MCF 10A (cell line): ENCODE results near the gene EIF5B. TPM values are rescaled to one million over a fixed set of nuclear protein-coding genes. Genes with fewer than 3 reads are reported as not detected.

ENCODE experiments used
- BruUV-seq: library from RNA; stranded (reverse); fragments of 400-500 nt; replicated peaks from 2 replicates; lab custom pipeline; 2021; lab: Mats Ljungman, UMichigan
- CTCF ChIA-PET: fragments of 300-600 bp; sonication (Branson Sonifier 250); formaldehyde crosslinking; extraction: SDS; loops from one replicate; lab custom pipeline; 2021; ENCODE audit warnings: antibody characterized with exemption, inconsistent platforms; lab: Yijun Ruan, JAX
- POLR2A ChIA-PET: fragments of 300-600, 350-650 bp; sonication (Branson Sonifier 250); formaldehyde crosslinking; extraction: SDS; loops from one replicate; lab custom pipeline; 2020; ENCODE audit warnings: antibody characterized with exemption, inconsistent platforms; lab: Yijun Ruan, JAX
- DNase-seq: peaks from one replicate; pipeline ENCODE4 v3.0.0-alpha.2; 2018; ENCODE audit not compliant: unreplicated experiment
- H3K27ac Mint-ChIP-seq: one replicate; pipeline ENCODE4 v1.8.0; 2022; ENCODE audit warnings: mild to moderate bottlenecking, low read depth, mixed read lengths; ENCODE audit not compliant: unreplicated experiment
- H3K27me3 Mint-ChIP-seq: one replicate; pipeline ENCODE4 v1.8.0; 2022; ENCODE audit warnings: mixed read lengths; ENCODE audit not compliant: insufficient read depth, unreplicated experiment
- H3K36me3 Mint-ChIP-seq: one replicate; pipeline ENCODE4 v1.8.0; 2022; ENCODE audit warnings: mild to moderate bottlenecking, moderate library complexity, mixed read lengths; ENCODE audit not compliant: insufficient read depth, unreplicated experiment
- H3K4me1 Mint-ChIP-seq: one replicate; pipeline ENCODE4 v1.8.0; 2022; ENCODE audit warnings: mixed read lengths; ENCODE audit not compliant: insufficient read depth, unreplicated experiment
- H3K4me3 Mint-ChIP-seq: one replicate; pipeline ENCODE4 v1.8.0; 2022; ENCODE audit warnings: mild to moderate bottlenecking, moderate library complexity, mixed read lengths; ENCODE audit not compliant: unreplicated experiment
- H3K9me3 Mint-ChIP-seq: one replicate; pipeline ENCODE4 v1.8.0; 2022; ENCODE audit warnings: mixed read lengths; ENCODE audit not compliant: unreplicated experiment
- CTCF ChIP-seq: fragments of 200-600 bp; IDR thresholded peaks from one replicate; pipeline ENCODE4 v1.8.0; 2022; ENCODE audit warnings: antibody characterized with exemption, mild to moderate bottlenecking; ENCODE audit not compliant: unreplicated experiment
- intact Hi-C: fragments of 100-400 bp; cut with micrococcal nuclease; formaldehyde crosslinking; loops from 2 replicates; pipeline ENCODE4 v1.14.1; 2022
- total RNA-seq: library from RNA; stranded (reverse); gene quantifications from 2 replicates; pipeline ENCODE4 v1.2.3, GENCODE V29; 2022

Gene EIF5B
- total RNA-seq, 1 experiment from 2014 or later: 55.5 TPM

GRCh38 chr2:99403524-99403923 lies 66.3 kb downstream of the EIF5B start:
- H3K4me3 Mint-ChIP-seq: no peak overlapping the region
- peaks cover 95% of the 10 kb centered on the region for H3K36me3 Mint-ChIP-seq
- H3K27ac Mint-ChIP-seq: peak overlapping the region; percentile 67
- BruUV-seq: no TSS peak
- intact Hi-C loops: no loop called here
- ChIA-PET CTCF (interaction anchor here (0.6 to 1.5 kb wide), 3 partner anchors 10 to 38 kb away, joined by 3 to 4 read pairs (median 3); no protein-coding TSS in a partner anchor), POLR2A (interaction anchor here (0.8 to 1.4 kb wide), 2 partner anchors 31 to 71 kb away, joined by 3 read pairs; no protein-coding TSS in a partner anchor)
- H3K9me3 Mint-ChIP-seq: no peaks in the 10 kb centered on the region
- no peaks in the 10 kb centered on the region for H3K27me3 Mint-ChIP-seq
- TF ChIP-seq CTCF: no peak
- H3K4me1 Mint-ChIP-seq: no peaks in the 10 kb centered on the region
- DNase-seq: no peak

- Mint-ChIP-seq H3K27me3 (no peaks in the 10 kb centered on the region), H3K4me3 (no peak overlapping the region), H3K9me3 (no peaks in the 10 kb centered on the region), H3K36me3 (peaks cover 88% of the 10 kb centered on the region), H3K27ac (peak overlapping the region; percentile 67), H3K4me1 (no peaks in the 10 kb centered on the region)
- BruUV-seq: no TSS peak
- intact Hi-C loops: no loop called here
- POLR2A ChIA-PET: interaction anchor here (1.0 to 1.4 kb wide), 2 partner anchors 16 to 70 kb away, joined by 3 read pairs; no protein-coding TSS in a partner anchor
- DNase-seq: no peak
- TF ChIP-seq CTCF: no peak
- CTCF ChIA-PET: interaction anchor here (0.6 kb wide), 1 partner anchor 25 kb away, joined by 3 read pairs; no protein-coding TSS in a partner anchor
Observed at GRCh38 chr2:99404039-99404796, 67.0 kb downstream of the EIF5B start.

- H3K9me3 Mint-ChIP-seq: no peaks in the 10 kb centered on the region
- no peak overlapping the region for H3K27ac Mint-ChIP-seq
- TF ChIP-seq CTCF: no peak
- no peaks in the 10 kb centered on the region for H3K4me1 Mint-ChIP-seq
- ChIA-PET CTCF (no interaction called here), POLR2A (interaction anchor here (1.0 kb wide), 1 partner anchor 16 kb away, joined by 3 read pairs; no protein-coding TSS in a partner anchor)
- H3K27me3 Mint-ChIP-seq: no peaks in the 10 kb centered on the region
- BruUV-seq: no TSS peak
- intact Hi-C loops: no loop called here
- peaks cover 80% of the 10 kb centered on the region for H3K36me3 Mint-ChIP-seq
- H3K4me3 Mint-ChIP-seq: no peak overlapping the region
- DNase-seq: no peak
Observed at GRCh38 chr2:99404797-99405669, 67.8 kb downstream of the EIF5B start.

- Mint-ChIP-seq H3K27ac (no peak overlapping the region), H3K4me3 (no peak overlapping the region), H3K27me3 (no peaks in the 10 kb centered on the region), H3K9me3 (no peaks in the 10 kb centered on the region), H3K36me3 (peaks cover 79% of the 10 kb centered on the region), H3K4me1 (no peaks in the 10 kb centered on the region)
- CTCF ChIA-PET: no interaction called here
- intact Hi-C loops: no loop called here
- BruUV-seq: no TSS peak
- POLR2A ChIA-PET: no interaction called here
- no peak for DNase-seq
- no peak for TF ChIP-seq CTCF
Observed at GRCh38 chr2:99406137-99406536, 68.9 kb downstream of the EIF5B start.
